ENCODE data around the gene BIRC5.

The BIRC5 gene

GRCh38 chr17:78183916-78184315 lies 30.1 kb upstream of the BIRC5 start:
- no peak for DNase-seq

GRCh38 chr17:78184351-78184750 lies 29.7 kb upstream of the BIRC5 start:
- DNase-seq = no peak

- DNase-seq = no peak
These were observed 29.2 kb upstream of the BIRC5 start for GRCh38 chr17:78184868-78185267.

GRCh38 chr17:78185981-78186691 lies 27.9 kb upstream of the BIRC5 start:
- DNase-seq = no peak

- DNase-seq = peak; percentile 51 to 97 (median 92)
These were observed 27.1 kb upstream of the BIRC5 start, which contains the start of the genes AFMID and TK1 for GRCh38 chr17:78186692-78187595. AFMID (plus strand) TSS chr17:78187362; CDS start chr17:78187371, 9 bp downstream. TK1 (minus strand) TSS chr17:78187052; CDS start chr17:78186994, 58 bp downstream.

GRCh38 chr17:78196716-78197115 lies 17.3 kb upstream of the BIRC5 start:
- no peak for DNase-seq

- peak in 24 of 56 donors; percentile 4 to 75 (median 24) for DNase-seq
These were observed 16.8 kb upstream of the BIRC5 start for GRCh38 chr17:78197147-78197832.

GRCh38 chr17:78200451-78200850 lies 13.6 kb upstream of the BIRC5 start:
- no peak for DNase-seq

- DNase-seq = no peak
These were observed 11.4 kb upstream of the BIRC5 start for GRCh38 chr17:78202666-78203065.

GRCh38 chr17:78204387-78205123 lies 9.5 kb upstream of the BIRC5 start:
- DNase-seq = no peak

- DNase-seq = no peak
These were observed 8.8 kb upstream of the BIRC5 start for GRCh38 chr17:78205124-78205775.

- DNase-seq = no peak
These were observed 7.8 kb upstream of the BIRC5 start for GRCh38 chr17:78206298-78206697.

GRCh38 chr17:78208486-78208885 lies 5.6 kb upstream of the BIRC5 start:
- DNase-seq = no peak

- DNase-seq = no peak
These were observed 3.9 kb upstream of the BIRC5 start for GRCh38 chr17:78210111-78210510.

GRCh38 chr17:78211032-78211431 lies 3.0 kb upstream of the BIRC5 start:
- DNase-seq = no peak

GRCh38 chr17:78214706-78215061 lies 631 bp downstream of the BIRC5 start:
- no peak for DNase-seq

- DNase-seq = no peak
These were observed 5.5 kb downstream of the BIRC5 start for GRCh38 chr17:78219396-78220150.

- DNase-seq = no peak
These were observed 9.0 kb downstream of the BIRC5 start for GRCh38 chr17:78223061-78223460.

GRCh38 chr17:78223765-78224164 lies 9.7 kb downstream of the BIRC5 start:
- no peak for DNase-seq
